CD14-positive monocyte (primary cell): ENCODE data around the gene CMTR2. TPM values are rescaled to one million over a fixed set of nuclear protein-coding genes. Genes with fewer than 3 reads are reported as not detected.

Source experiments
- DNase-seq, 3 donors: peaks; one replicate each; pipeline ENCODE4 v3.0.0-alpha.2; 2011 to 2022
- H2AFZ ChIP-seq: 2 replicates; pipeline ENCODE4 v1.6.0; 2012; ENCODE audit warnings: mild to moderate bottlenecking, low read depth, low read length, inconsistent platforms; ENCODE audit not compliant: insufficient read depth, poor library complexity, severe bottlenecking
- H3K27ac ChIP-seq, 2 donors: 1 replicate in 1 of 2; 2 replicates in 1 of 2; pipeline ENCODE4 v1.5.1; 2012 to 2013; ENCODE audit warnings: low read length in 2 of 2, control low read depth in 1 of 2, inconsistent platforms in 1 of 2, low read depth in 1 of 2, mild to moderate bottlenecking in 1 of 2
- H3K27me3 ChIP-seq, 2 donors: one replicate each; pipeline versions ENCODE4 v1.6.0 to v1.6.1; 2011 to 2013; ENCODE audit warnings: low read length in 2 of 2; ENCODE audit not compliant: control insufficient read depth in 2 of 2, insufficient read depth in 2 of 2
- H3K36me3 ChIP-seq, 2 donors: replicated peaks in 1 of 2; 1 replicate in 1 of 2; 2 replicates in 1 of 2; pipeline versions ENCODE4 v1.5.1 to v1.6.1; 2012 to 2013; ENCODE audit warnings: low read length in 2 of 2, control low read depth in 1 of 2, inconsistent platforms in 1 of 2, mild to moderate bottlenecking in 1 of 2; ENCODE audit not compliant: insufficient read depth in 2 of 2, control insufficient read depth in 1 of 2
- H3K4me1 ChIP-seq, 2 donors: 1 replicate in 1 of 2; 2 replicates in 1 of 2; pipeline versions ENCODE4 v1.5.1 to v1.6.1; 2012 to 2013; ENCODE audit warnings: low read length in 2 of 2, control low read depth in 1 of 2, inconsistent platforms in 1 of 2, mild to moderate bottlenecking in 1 of 2, moderate library complexity in 1 of 2; ENCODE audit not compliant: insufficient read depth in 2 of 2, control insufficient read depth in 1 of 2
- H3K4me2 ChIP-seq: replicated peaks from 2 replicates; pipeline ENCODE3; 2012; ENCODE audit warnings: low read length, moderate library complexity, mild to moderate bottlenecking; ENCODE audit not compliant: poor library complexity, severe bottlenecking; ENCODE audit errors: extremely low read depth
- H3K4me3 ChIP-seq, 3 experiments: fragments of 200-600 bp in 1 of 3; sonication (generic) in 1 of 3; replicated peaks in 1 of 3; 1 replicate in 2 of 3; 2 replicates in 1 of 3; pipeline ENCODE4 v1.5.1; 2011 to 2013; ENCODE audit warnings: low read length in 3 of 3, mild to moderate bottlenecking in 3 of 3, control low read depth in 2 of 3, low read depth in 2 of 3, inconsistent platforms in 1 of 3, moderate library complexity in 1 of 3
- H3K79me2 ChIP-seq: 2 replicates; pipeline ENCODE4 v1.6.0; 2012; ENCODE audit warnings: mild to moderate bottlenecking, control low read depth, inconsistent platforms, low read length, moderate library complexity; ENCODE audit not compliant: insufficient read depth
- H3K9ac ChIP-seq: 2 replicates; pipeline ENCODE4 v1.6.0; 2017; ENCODE audit warnings: low read length, mild to moderate bottlenecking; ENCODE audit not compliant: insufficient read depth, poor library complexity, severe bottlenecking
- H3K9me3 ChIP-seq, 2 donors: replicated peaks in 1 of 2; 1 replicate in 1 of 2; 2 replicates in 1 of 2; pipeline versions ENCODE4 v1.5.1 to v1.6.1; 2012 to 2013; ENCODE audit warnings: low read length in 2 of 2, control low read depth in 1 of 2; ENCODE audit not compliant: control insufficient read depth in 1 of 2, insufficient read depth in 1 of 2
- H4K20me1 ChIP-seq: 2 replicates; pipeline ENCODE4 v1.6.0; 2012; ENCODE audit warnings: mild to moderate bottlenecking, low read length, control low read depth, moderate library complexity; ENCODE audit not compliant: insufficient read depth
- H3K27ac Mint-ChIP-seq, 7 donors: one replicate each; pipeline ENCODE4 v1.8.0; 2020; ENCODE audit warnings: mild to moderate bottlenecking in 7 of 7, mixed read lengths in 7 of 7, moderate library complexity in 6 of 7, inconsistent platforms in 2 of 7
- H3K27me3 Mint-ChIP-seq, 3 donors: one replicate each; pipeline ENCODE4 v1.8.0; 2021 to 2022; ENCODE audit warnings: low read depth in 3 of 3, mild to moderate bottlenecking in 3 of 3, mixed read lengths in 3 of 3, moderate library complexity in 3 of 3, inconsistent platforms in 1 of 3
- H3K36me3 Mint-ChIP-seq, 2 donors: one replicate each; pipeline ENCODE4 v1.8.0; 2020; ENCODE audit warnings: mixed read lengths in 2 of 2, inconsistent platforms in 1 of 2, mild to moderate bottlenecking in 1 of 2
- H3K4me1 Mint-ChIP-seq: one replicate; pipeline ENCODE4 v1.8.0; 2020; ENCODE audit warnings: mild to moderate bottlenecking, mixed read lengths
- H3K4me3 Mint-ChIP-seq, 2 donors: one replicate each; pipeline ENCODE4 v1.8.0; 2020; ENCODE audit warnings: mild to moderate bottlenecking in 2 of 2, mixed read lengths in 2 of 2, moderate library complexity in 1 of 2
- H3K9me3 Mint-ChIP-seq, 7 donors: one replicate each; pipeline ENCODE4 v1.8.0; 2020 to 2022; ENCODE audit warnings: mixed read lengths in 7 of 7, mild to moderate bottlenecking in 6 of 7, moderate library complexity in 6 of 7, inconsistent platforms in 2 of 7
- WGBS: methylation state at CpG from one replicate; pipeline ENCODE4 v1.1.5; 2013; ENCODE audit warnings: missing lambda C conversion rate; ENCODE audit not compliant: insufficient coverage; 5-methylcytosine and 5-hydroxymethylcytosine counted together
- intact Hi-C, 2 donors: fragments of 100-400 bp; cut with micrococcal nuclease; formaldehyde crosslinking; loops; one replicate each; pipeline versions ENCODE4 v1.15.0 to v1.15.1; 2023
- polyA plus RNA-seq, 3 donors: library from polyadenylated mRNA; depleted of rRNA in 1 of 3; unstranded in 2 of 3; stranded (reverse) in 1 of 3; fragments of 300-500 nt in 2 of 3; fragments of >200 nt in 1 of 3; fragmentation: Illumina TruSeq in 2 of 3; gene quantifications; 1 replicate in 2 of 3; 2 replicates in 1 of 3; pipeline ENCODE4 v1.2.3, GENCODE V29; 2012 to 2021
- TF ChIP-seq, protein P1 (sequence below): fragments of 200-600 bp; IDR thresholded peaks from one replicate; pipeline ENCODE4 v1.8.0; 2022; ENCODE audit warnings: antibody characterized with exemption, mild to moderate bottlenecking

CMTR2 gene
- polyA plus RNA-seq, 3 donors, result 4.3 to 12.7 (median 11.5) TPM

DNA sequence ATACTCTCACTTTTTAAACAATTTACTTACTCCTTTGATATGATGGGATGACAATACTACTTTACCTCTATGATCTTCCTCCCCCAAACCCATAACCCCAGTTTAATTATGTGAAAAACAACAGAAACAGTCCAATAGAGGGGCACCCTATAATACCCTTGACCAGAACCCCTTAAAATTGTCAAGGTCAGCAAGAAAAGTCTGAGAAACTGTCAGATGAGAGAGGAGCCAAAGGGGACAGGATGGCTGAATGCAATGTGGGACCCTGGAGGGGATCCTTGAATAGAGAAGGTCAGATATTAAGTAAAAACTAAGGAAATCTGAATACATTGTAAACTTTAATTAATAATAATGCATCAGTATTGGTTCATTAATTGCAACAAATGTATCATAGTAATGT, 42.9 kb downstream of the CMTR2 start:
- H3K4me1 Mint-ChIP-seq, result peaks cover 50% of the 10 kb centered on the region
- Histone ChIP-seq H3K9ac (no peak overlapping the region), H3K79me2 (no peaks in the 10 kb centered on the region), H3K4me3 (no peak overlapping the region), H3K27me3 (no peaks in the 10 kb centered on the region), H2AFZ (no peak overlapping the region), H3K9me3 (no peaks in the 10 kb centered on the region), H4K20me1 (no peaks in the 10 kb centered on the region), H3K4me1 (peaks cover 0 to 28% of the 10 kb centered on the region in 2 donors), H3K27ac (no peak overlapping the region), H3K36me3 (no peaks in the 10 kb centered on the region), H3K4me2 (no peak overlapping the region)
- H3K27me3 Mint-ChIP-seq, result peaks cover 1 to 4% (median 2%) of the 10 kb centered on the region in 3 donors
- peaks cover 0 to 5% (median 0%) of the 10 kb centered on the region in 7 donors for H3K9me3 Mint-ChIP-seq
- H3K36me3 Mint-ChIP-seq, result no peaks in the 10 kb centered on the region
- H3K4me3 Mint-ChIP-seq, result no peak overlapping the region
- H3K27ac Mint-ChIP-seq, result no peak overlapping the region
- intact Hi-C loops, result no loop called here
- DNase-seq, result no peak
- TF ChIP-seq, protein P1, sequence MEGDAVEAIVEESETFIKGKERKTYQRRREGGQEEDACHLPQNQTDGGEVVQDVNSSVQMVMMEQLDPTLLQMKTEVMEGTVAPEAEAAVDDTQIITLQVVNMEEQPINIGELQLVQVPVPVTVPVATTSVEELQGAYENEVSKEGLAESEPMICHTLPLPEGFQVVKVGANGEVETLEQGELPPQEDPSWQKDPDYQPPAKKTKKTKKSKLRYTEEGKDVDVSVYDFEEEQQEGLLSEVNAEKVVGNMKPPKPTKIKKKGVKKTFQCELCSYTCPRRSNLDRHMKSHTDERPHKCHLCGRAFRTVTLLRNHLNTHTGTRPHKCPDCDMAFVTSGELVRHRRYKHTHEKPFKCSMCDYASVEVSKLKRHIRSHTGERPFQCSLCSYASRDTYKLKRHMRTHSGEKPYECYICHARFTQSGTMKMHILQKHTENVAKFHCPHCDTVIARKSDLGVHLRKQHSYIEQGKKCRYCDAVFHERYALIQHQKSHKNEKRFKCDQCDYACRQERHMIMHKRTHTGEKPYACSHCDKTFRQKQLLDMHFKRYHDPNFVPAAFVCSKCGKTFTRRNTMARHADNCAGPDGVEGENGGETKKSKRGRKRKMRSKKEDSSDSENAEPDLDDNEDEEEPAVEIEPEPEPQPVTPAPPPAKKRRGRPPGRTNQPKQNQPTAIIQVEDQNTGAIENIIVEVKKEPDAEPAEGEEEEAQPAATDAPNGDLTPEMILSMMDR, result no peak

DNA sequence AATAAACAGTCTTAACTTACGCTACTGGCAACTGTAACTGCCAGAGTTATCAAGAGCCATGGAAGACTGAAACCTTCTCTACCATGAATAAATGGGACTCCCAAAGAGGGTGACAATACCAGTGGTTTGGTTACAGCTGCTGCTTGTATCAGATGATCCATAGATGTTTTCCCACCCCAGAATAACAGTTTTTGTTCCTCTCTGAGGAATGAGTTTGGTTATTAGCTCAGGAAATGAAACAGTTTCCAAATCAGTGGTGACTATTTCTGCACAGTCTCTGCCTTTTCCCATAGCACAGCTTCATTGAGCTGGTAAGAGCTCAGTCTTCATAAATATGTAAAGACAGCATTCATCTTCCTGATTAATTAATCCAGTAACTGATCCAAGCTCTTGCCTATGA, 44.7 kb downstream of the CMTR2 start:
- H3K4me1 ChIP-seq, result peaks cover 0 to 11% of the 10 kb centered on the region in 2 donors
- DNase-seq, result no peak
- H3K79me2 ChIP-seq, result no peaks in the 10 kb centered on the region
- Mint-ChIP-seq H3K36me3 (no peaks in the 10 kb centered on the region), H3K27ac (no peak overlapping the region), H3K4me1 (peaks cover 33% of the 10 kb centered on the region), H3K9me3 (peaks cover 0 to 5% (median 0%) of the 10 kb centered on the region in 7 donors), H3K4me3 (no peak overlapping the region), H3K27me3 (peaks cover 0 to 8% (median 6%) of the 10 kb centered on the region in 3 donors)
- TF ChIP-seq, protein P1, result no peak
- no peak overlapping the region for H2AFZ ChIP-seq
- no peak overlapping the region for H3K4me2 ChIP-seq
- no peak overlapping the region for H3K27ac ChIP-seq
- no peak overlapping the region for H3K4me3 ChIP-seq
- H3K9ac ChIP-seq, result no peak overlapping the region
- no peaks in the 10 kb centered on the region for H3K36me3 ChIP-seq
- H3K27me3 ChIP-seq, result no peaks in the 10 kb centered on the region
- H3K9me3 ChIP-seq, result no peaks in the 10 kb centered on the region
- no peaks in the 10 kb centered on the region for H4K20me1 ChIP-seq
- WGBS, result no CpG with 5 or more reads among the region's 1 CpG
- intact Hi-C loops, result no loop called here
